ENCODE results near the gene PLCB3. TPM values are rescaled to one million over a fixed set of nuclear protein-coding genes. Genes with fewer than 3 reads are reported as not detected.

Gene PLCB3
- total RNA-seq, 1 experiment from 2014 or later: 40.6 TPM

DNA sequence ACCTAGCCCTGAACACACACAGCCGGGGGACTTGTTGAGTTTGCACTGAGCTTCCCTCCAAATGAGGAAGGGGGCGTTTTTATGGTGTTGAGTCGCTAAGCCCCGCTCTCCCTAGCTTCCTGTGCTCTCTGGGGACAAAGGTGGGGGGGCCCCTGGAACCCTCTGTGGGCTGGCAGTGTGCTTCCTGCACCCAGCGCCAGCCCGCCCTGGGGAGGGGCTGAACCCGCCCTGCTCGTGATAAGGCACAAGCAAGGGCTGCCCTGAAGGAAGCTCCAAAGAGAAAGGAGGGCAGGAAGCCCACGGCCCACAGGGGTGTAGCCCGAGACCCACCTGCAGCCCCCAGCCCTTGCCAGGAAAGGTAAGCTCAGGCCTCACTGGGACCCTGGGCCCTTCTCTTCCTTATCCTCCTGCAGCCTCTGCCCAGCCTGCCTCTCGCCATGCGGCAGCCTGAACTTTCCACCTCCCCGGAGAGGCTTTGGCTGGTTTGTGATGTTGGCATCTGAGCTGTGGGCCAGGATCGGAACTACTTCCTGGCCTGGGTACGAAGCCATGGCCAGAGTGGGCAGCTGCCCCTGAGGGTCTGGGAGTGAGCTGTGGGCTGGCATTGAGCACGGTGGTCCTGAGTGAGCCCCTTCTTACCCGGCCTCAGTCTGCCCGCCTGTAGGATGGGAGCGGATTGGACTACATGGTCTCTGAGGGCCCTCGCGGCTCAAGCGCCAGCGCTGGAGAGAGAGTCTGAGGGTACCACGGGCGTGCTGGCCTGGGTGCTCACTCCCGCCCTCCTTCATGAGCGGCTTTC is 44.7 kb upstream of the PLCB3 start, which contains the start of gene FERMT3:
Gene FERMT3, plus strand, starts transcription at position 265 of the 799 bp plus-strand sequence. CDS start 644 bp downstream, outside the sequence.
- H3K4me1 Mint-ChIP-seq (ENCODE audit: low read depth, unreplicated experiment): no peaks in the 10 kb centered on the region
- POLR2A ChIA-PET: no interaction called here
- H3K4me1 ChIP-seq: no peaks in the 10 kb centered on the region
- H3K27ac Mint-ChIP-seq (ENCODE audit: unreplicated experiment): no peak within 1 kb of the TSS
- BruUV-seq (replicated peaks): no TSS peak
- no peak within 1 kb of the TSS for H3K4me3 ChIP-seq (ENCODE audit: low read depth, low read length)
- TF ChIP-seq, protein P1, sequence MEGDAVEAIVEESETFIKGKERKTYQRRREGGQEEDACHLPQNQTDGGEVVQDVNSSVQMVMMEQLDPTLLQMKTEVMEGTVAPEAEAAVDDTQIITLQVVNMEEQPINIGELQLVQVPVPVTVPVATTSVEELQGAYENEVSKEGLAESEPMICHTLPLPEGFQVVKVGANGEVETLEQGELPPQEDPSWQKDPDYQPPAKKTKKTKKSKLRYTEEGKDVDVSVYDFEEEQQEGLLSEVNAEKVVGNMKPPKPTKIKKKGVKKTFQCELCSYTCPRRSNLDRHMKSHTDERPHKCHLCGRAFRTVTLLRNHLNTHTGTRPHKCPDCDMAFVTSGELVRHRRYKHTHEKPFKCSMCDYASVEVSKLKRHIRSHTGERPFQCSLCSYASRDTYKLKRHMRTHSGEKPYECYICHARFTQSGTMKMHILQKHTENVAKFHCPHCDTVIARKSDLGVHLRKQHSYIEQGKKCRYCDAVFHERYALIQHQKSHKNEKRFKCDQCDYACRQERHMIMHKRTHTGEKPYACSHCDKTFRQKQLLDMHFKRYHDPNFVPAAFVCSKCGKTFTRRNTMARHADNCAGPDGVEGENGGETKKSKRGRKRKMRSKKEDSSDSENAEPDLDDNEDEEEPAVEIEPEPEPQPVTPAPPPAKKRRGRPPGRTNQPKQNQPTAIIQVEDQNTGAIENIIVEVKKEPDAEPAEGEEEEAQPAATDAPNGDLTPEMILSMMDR (IDR thresholded peaks at IDR 0.05; ENCODE audit: insufficient read depth in 1 of 2, low read depth in 1 of 2, low read length in 1 of 2, severe bottlenecking in 1 of 2, unreplicated experiment in 1 of 2): no peak
- H3K36me3 Mint-ChIP-seq (ENCODE audit: insufficient read depth, unreplicated experiment): peaks cover 83% of the 10 kb centered on the region
- no peaks in the 10 kb centered on the region for H3K27me3 Mint-ChIP-seq (ENCODE audit: insufficient read depth, unreplicated experiment)
- peaks cover 5% of the 10 kb centered on the region for H3K36me3 ChIP-seq (ENCODE audit: control insufficient read depth, insufficient read depth, low read length)
- CTCF ChIA-PET: interaction anchor here (1.1 kb wide), 1 partner anchor 25 kb away, joined by 3 read pairs; no protein-coding TSS in a partner anchor
- no peaks in the 10 kb centered on the region for H3K27me3 ChIP-seq (replicated peaks; ENCODE audit: control insufficient read depth, insufficient read depth, low read length)
- no peak within 1 kb of the TSS for H3K4me3 Mint-ChIP-seq (ENCODE audit: unreplicated experiment)
- H3K9me3 ChIP-seq: no peaks in the 10 kb centered on the region
- H3K9me3 Mint-ChIP-seq (ENCODE audit: unreplicated experiment): no peaks in the 10 kb centered on the region
- DNase-seq: no peak
- intact Hi-C loops (cut with micrococcal nuclease; ENCODE audit: unreplicated experiment): no loop called here

DNA sequence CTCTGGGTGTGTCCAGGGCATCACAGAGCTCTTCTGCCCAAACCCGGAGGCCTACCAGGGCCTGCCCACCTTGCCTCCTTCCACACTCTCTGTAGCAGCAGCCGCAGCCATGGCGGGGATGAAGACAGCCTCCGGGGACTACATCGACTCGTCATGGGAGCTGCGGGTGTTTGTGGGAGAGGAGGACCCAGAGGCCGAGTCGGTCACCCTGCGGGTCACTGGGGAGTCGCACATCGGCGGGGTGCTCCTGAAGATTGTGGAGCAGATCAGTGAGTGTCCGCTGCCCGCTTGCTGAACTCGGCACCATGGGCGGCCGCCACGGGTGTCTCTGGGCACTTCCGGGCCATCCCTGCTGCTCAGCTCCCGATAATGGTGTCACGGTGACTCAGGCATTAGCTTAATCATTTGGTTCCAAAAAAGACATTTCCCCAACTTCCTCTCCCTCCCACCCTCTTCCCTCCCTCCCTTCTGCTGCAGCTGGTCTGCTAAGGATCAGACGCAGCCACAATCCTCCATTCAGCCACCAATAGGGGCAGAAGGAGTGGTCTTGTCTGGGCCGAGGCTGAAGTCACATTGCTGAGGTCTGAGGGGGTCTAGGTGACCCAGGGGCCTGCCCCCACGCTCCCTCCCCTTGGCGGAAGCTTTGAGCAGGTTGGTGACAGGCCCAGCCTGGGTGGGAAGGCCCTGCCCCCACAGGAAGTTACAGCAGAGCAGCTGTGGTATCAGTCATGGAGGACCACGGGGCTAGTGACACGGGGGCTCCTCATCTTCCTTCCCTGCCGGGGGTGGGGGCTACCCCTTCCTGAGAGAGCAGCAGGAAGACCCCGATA is 43.9 kb upstream of the PLCB3 start:
- Mint-ChIP-seq H3K4me1 (ENCODE audit: low read depth, unreplicated experiment) (no peaks in the 10 kb centered on the region), H3K36me3 (ENCODE audit: insufficient read depth, unreplicated experiment) (peaks cover 79% of the 10 kb centered on the region), H3K4me3 (ENCODE audit: unreplicated experiment) (no peak overlapping the region), H3K27ac (ENCODE audit: unreplicated experiment) (no peak overlapping the region), H3K9me3 (ENCODE audit: unreplicated experiment) (no peaks in the 10 kb centered on the region), H3K27me3 (ENCODE audit: insufficient read depth, unreplicated experiment) (no peaks in the 10 kb centered on the region)
- TF ChIP-seq, protein P1 (IDR thresholded peaks at IDR 0.05; ENCODE audit: insufficient read depth in 1 of 2, low read depth in 1 of 2, low read length in 1 of 2, severe bottlenecking in 1 of 2, unreplicated experiment in 1 of 2): no peak
- ChIA-PET CTCF (no interaction called here), POLR2A (interaction anchor here (0.6 kb wide), 1 partner anchor 20 kb away, joined by 6 read pairs; no protein-coding TSS in a partner anchor)
- intact Hi-C loops (cut with micrococcal nuclease; ENCODE audit: unreplicated experiment): no loop called here
- H3K27me3 ChIP-seq (replicated peaks; ENCODE audit: control insufficient read depth, insufficient read depth, low read length): no peaks in the 10 kb centered on the region
- H3K36me3 ChIP-seq (ENCODE audit: control insufficient read depth, insufficient read depth, low read length): peaks cover 1% of the 10 kb centered on the region
- H3K4me1 ChIP-seq: no peaks in the 10 kb centered on the region
- no peak overlapping the region for H3K4me3 ChIP-seq (ENCODE audit: low read depth, low read length)
- BruUV-seq (replicated peaks): no TSS peak
- H3K9me3 ChIP-seq: no peaks in the 10 kb centered on the region
- no peak for DNase-seq

DNA sequence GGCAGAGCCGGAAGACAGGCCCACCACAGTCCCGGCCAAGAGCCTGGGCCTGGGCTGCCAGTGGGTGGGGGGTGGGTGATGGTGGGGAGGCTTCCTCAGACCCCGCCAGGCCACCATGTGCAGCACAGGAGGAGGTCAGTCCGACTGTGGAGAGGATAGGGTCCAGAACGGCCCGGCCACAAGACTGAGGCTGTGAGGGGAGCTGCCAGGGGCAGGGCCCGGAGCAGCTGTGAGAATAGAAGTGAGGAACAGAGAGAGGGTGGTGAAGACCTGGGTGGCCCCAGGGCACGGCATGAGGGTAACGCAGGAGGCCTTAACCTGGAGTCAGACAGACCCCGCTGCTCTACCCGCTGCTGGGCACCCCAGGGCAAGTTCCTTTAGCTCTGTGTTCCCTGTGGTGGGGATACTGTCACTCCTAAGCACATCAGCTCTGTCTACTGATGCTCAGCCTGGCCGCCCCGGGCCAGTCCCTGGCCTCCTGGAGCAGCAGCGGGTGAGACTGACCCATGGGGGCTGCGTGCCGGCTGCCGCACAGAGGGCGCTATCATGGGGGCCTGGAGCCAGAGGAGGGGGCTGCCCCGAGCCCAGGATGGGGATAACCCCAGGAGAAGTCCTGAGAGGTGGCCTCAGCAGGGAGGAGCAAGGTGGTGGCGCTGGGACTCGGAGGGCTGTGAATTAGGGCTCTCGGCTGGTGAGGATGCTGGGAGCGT is 43.1 kb upstream of the PLCB3 start:
- no peak for DNase-seq
- H3K36me3 ChIP-seq (ENCODE audit: control insufficient read depth, insufficient read depth, low read length): no peaks in the 10 kb centered on the region; the same call in none of the 2 replicates
- ChIA-PET POLR2A (interaction anchor here (0.5 to 0.6 kb wide), 2 partner anchors 19 to 50 kb away, joined by 3 to 6 read pairs; no protein-coding TSS in a partner anchor), CTCF (no interaction called here)
- BruUV-seq (replicated peaks): no TSS peak
- H3K4me1 ChIP-seq: no peaks in the 10 kb centered on the region
- H3K9me3 Mint-ChIP-seq (ENCODE audit: unreplicated experiment): no peaks in the 10 kb centered on the region
- no peaks in the 10 kb centered on the region for H3K9me3 ChIP-seq
- H3K27ac Mint-ChIP-seq (ENCODE audit: unreplicated experiment): no peak overlapping the region
- H3K4me1 Mint-ChIP-seq (ENCODE audit: low read depth, unreplicated experiment): no peaks in the 10 kb centered on the region
- H3K4me3 ChIP-seq (ENCODE audit: low read depth, low read length): no peak overlapping the region
- intact Hi-C loops (cut with micrococcal nuclease; ENCODE audit: unreplicated experiment): no loop called here
- peaks cover 72% of the 10 kb centered on the region for H3K36me3 Mint-ChIP-seq (ENCODE audit: insufficient read depth, unreplicated experiment)
- H3K4me3 Mint-ChIP-seq (ENCODE audit: unreplicated experiment): no peak overlapping the region
- TF ChIP-seq, protein P1 (IDR thresholded peaks at IDR 0.05; ENCODE audit: insufficient read depth in 1 of 2, low read depth in 1 of 2, low read length in 1 of 2, severe bottlenecking in 1 of 2, unreplicated experiment in 1 of 2): no peak
- H3K27me3 Mint-ChIP-seq (ENCODE audit: insufficient read depth, unreplicated experiment): no peaks in the 10 kb centered on the region
- H3K27me3 ChIP-seq (replicated peaks; ENCODE audit: control insufficient read depth, insufficient read depth, low read length): no peaks in the 10 kb centered on the region
